ENCODE results near the gene DENND6A. TPM values are rescaled to one million over a fixed set of nuclear protein-coding genes. Genes with fewer than 3 reads are reported as not detected.
"Not testable (repeated sequence)": the region's sequence is repeated elsewhere in the genome, so short reads cannot be mapped to it uniquely, and the experiment has no call there.

Gene DENND6A
- total RNA-seq, 1 donor from 2014 or later, result 26.1 TPM

DNA sequence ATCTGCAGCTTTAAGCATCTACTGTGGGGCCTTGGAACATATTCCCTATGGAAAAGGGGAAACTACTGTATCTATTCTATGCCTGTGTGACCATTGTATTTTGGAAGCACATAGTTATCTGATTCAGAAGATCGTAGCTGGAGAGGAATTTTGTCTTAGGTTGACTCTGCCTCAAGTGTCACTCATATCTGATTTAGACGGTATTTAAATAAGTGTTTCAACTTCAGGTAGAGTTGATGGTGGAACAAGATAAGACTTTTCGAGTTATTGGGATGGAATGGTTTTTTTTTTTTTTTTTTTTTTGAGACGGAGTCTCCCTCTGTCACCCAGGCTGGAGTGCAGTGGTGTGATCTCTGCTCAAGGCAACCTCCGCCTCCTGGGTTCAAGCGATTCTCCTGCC lies 8.9 kb upstream of the DENND6A start:
- no peaks in the 10 kb centered on the region for H3K27me3 ChIP-seq (ENCODE audit: control insufficient read depth, insufficient read depth, low read length)

DNA sequence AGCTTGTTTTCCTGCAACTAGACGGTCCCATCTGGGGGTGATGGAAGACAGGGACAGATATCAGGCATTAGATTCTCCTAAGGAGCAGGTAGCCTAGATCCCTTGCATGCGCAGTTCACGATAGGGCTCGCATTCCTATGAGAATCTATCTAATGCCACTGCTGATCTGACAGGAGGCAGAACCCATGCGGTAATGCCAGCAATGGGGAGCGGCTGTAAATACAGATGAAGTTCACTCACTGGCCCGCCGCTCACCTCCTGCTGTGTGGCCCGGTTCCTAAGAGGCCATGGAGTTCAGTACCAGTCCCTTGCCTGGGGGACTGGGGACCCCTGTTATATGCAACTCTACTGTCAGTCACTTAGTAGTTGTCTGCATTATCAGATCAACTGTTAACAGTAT lies 7.9 kb upstream of the DENND6A start:
- no peaks in the 10 kb centered on the region for H3K27me3 ChIP-seq (ENCODE audit: control insufficient read depth, insufficient read depth, low read length)
- H3K4me3 ChIP-seq (ENCODE audit: low read depth, low read length), result no peak overlapping the region
- DNase-seq (ENCODE audit: low read depth) (no peak), FAIRE-seq (no peak)
- TF ChIP-seq, protein P1, sequence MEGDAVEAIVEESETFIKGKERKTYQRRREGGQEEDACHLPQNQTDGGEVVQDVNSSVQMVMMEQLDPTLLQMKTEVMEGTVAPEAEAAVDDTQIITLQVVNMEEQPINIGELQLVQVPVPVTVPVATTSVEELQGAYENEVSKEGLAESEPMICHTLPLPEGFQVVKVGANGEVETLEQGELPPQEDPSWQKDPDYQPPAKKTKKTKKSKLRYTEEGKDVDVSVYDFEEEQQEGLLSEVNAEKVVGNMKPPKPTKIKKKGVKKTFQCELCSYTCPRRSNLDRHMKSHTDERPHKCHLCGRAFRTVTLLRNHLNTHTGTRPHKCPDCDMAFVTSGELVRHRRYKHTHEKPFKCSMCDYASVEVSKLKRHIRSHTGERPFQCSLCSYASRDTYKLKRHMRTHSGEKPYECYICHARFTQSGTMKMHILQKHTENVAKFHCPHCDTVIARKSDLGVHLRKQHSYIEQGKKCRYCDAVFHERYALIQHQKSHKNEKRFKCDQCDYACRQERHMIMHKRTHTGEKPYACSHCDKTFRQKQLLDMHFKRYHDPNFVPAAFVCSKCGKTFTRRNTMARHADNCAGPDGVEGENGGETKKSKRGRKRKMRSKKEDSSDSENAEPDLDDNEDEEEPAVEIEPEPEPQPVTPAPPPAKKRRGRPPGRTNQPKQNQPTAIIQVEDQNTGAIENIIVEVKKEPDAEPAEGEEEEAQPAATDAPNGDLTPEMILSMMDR (IDR thresholded peaks at IDR 0.05; ENCODE audit: insufficient read depth, low read length, severe bottlenecking), result no peak
- no peaks in the 10 kb centered on the region for H3K36me3 ChIP-seq (ENCODE audit: control insufficient read depth, insufficient read depth, low read length)

More for the DNA sequence above, 8.9 kb upstream of the DENND6A start:
- TF ChIP-seq, protein P1 (IDR thresholded peaks at IDR 0.05; ENCODE audit: insufficient read depth, low read length, severe bottlenecking), result no peak
- FAIRE-seq, result no peak
- DNase-seq (ENCODE audit: low read depth), result no peak
- H3K36me3 ChIP-seq (ENCODE audit: control insufficient read depth, insufficient read depth, low read length), result no peaks in the 10 kb centered on the region
- no peak overlapping the region for H3K4me3 ChIP-seq (ENCODE audit: low read depth, low read length)

DNA sequence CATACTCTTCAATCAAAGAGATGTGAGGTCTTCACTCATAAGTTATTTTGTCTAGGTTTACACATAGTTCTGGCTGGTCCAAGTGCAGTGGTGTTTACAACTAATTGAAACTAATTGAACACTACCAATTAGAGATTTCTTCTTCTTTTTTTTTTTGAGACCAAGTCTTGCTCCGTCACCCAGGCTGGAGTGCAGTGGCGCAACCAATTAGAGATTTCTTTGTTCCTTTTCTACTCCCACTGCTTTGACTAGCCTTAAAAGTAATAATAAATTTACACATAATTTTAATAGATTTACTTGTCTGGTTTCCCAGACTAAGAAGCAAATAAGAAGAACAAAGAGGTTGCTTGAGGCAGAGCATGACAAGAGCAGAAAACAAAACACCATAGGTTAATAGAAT lies 6.7 kb upstream of the DENND6A start:
- no peak for DNase-seq (ENCODE audit: low read depth)
- no peak overlapping the region for H3K4me3 ChIP-seq (ENCODE audit: low read depth, low read length)
- H3K36me3 ChIP-seq (ENCODE audit: control insufficient read depth, insufficient read depth, low read length), result no peaks in the 10 kb centered on the region
- no peaks in the 10 kb centered on the region for H3K27me3 ChIP-seq (ENCODE audit: control insufficient read depth, insufficient read depth, low read length)
- FAIRE-seq, result no peak
- TF ChIP-seq, protein P1 (IDR thresholded peaks at IDR 0.05; ENCODE audit: insufficient read depth, low read length, severe bottlenecking), result no peak

DNA sequence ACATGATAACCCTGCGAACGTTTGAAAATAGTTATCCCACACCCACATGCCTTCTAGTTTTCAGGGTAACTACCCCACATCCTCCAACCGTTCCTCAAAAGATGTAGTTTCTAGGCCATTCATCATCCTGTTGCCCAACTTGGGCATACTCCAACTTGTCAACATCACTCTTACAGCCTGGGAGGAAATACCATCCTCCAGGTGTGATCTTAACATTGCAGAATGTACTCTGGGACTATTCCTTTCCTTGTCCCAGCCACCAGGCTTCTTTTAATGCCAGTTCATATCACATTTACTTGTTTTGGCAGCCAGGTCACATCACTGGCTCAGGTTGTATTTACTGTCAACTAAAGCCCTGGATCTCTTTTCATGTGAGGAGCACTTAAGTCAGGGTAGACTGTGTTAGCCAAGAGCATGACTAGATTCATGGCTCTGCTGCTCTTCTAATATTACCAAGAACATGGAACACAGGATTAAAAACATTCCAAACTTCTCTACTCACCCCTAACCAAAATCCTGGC lies 4.0 kb upstream of the DENND6A start:
- no peaks in the 10 kb centered on the region for H3K27me3 ChIP-seq (ENCODE audit: control insufficient read depth, insufficient read depth, low read length)
- DNase-seq (ENCODE audit: low read depth) (peak; percentile 99), FAIRE-seq (peak; percentile 87)
- no peak overlapping the region for H3K4me3 ChIP-seq (ENCODE audit: low read depth, low read length)
- TF ChIP-seq, protein P1 (IDR thresholded peaks at IDR 0.05; ENCODE audit: insufficient read depth, low read length, severe bottlenecking), result no peak
- H3K36me3 ChIP-seq (ENCODE audit: control insufficient read depth, insufficient read depth, low read length), result no peaks in the 10 kb centered on the region

DNA sequence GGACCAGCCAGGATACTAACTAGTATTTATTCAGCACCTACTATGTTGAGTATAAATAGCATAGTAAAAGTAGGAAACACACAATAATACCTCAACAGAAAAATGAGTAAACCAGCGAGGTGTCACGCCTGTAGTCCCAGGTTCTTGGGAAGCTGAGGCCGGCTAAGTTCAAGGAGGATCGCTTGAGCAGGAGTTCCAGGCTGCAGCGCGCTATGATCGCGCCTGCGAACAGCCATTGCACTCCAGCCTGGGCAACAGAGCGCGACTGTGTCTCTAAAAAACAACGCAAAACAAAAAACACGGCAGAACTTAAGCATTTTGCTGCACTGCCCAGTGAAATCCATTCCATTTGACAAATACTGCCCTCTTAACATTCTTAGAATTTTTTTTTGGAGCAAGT lies 1.3 kb upstream of the DENND6A start:
- TF ChIP-seq, protein P1 (IDR thresholded peaks at IDR 0.05; ENCODE audit: insufficient read depth, low read length, severe bottlenecking), result no peak

DNA sequence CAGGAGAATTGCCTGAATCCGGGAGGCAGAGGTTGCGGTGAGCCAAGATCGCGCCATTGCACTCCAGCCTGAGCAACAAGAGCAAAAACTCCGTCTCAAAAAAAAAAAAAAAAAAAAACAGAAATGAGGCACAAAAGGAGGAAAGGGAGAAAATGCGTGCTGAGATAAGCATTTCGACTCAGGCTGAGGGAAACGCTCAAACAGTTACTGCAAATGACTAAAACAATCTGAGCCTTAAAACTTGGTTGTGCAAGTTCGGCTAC lies 813 bp downstream of the DENND6A start:
- DNase-seq (ENCODE audit: low read depth); FAIRE-seq; H3K27me3 ChIP-seq (ENCODE audit: control insufficient read depth, insufficient read depth, low read length); H3K36me3 ChIP-seq (ENCODE audit: control insufficient read depth, insufficient read depth, low read length): not testable (repeated sequence)
- H3K4me3 ChIP-seq (ENCODE audit: low read depth, low read length), result peak overlapping the region; percentile 69

More for the DNA sequence above, 1.3 kb upstream of the DENND6A start:
- Histone ChIP-seq H3K36me3 (ENCODE audit: control insufficient read depth, insufficient read depth, low read length) (no peaks in the 10 kb centered on the region), H3K27me3 (ENCODE audit: control insufficient read depth, insufficient read depth, low read length) (no peaks in the 10 kb centered on the region), H3K4me3 (ENCODE audit: low read depth, low read length) (no peak overlapping the region)
- DNase-seq (ENCODE audit: low read depth) (no peak), FAIRE-seq (no peak)
